ENCODE measurements around the gene PHOSPHO2. TPM values are rescaled to one million over a fixed set of nuclear protein-coding genes. Genes with fewer than 3 reads are reported as not detected.

PHOSPHO2 gene
- total RNA-seq, 1 experiment from 2014 or later: 5.9 TPM

GRCh38 chr2:169738566-169739229 is 44.4 kb downstream of the PHOSPHO2 start:
- no peak overlapping the region for H3K27ac ChIP-seq (ENCODE audit: low read length)
- H3K9ac ChIP-seq (ENCODE audit: low read length): no peak overlapping the region
- no peaks in the 10 kb centered on the region for H4K20me1 ChIP-seq (ENCODE audit: low read length)
- no peaks in the 10 kb centered on the region for H3F3A ChIP-seq (ENCODE audit: low read length, unreplicated experiment)
- peaks cover 27% of the 10 kb centered on the region for H3K79me2 ChIP-seq (ENCODE audit: low read length)
- H3K9me2 ChIP-seq (replicated peaks; ENCODE audit: low read length): no peaks in the 10 kb centered on the region
- H3K9me3 ChIP-seq (ENCODE audit: low read length): no peaks in the 10 kb centered on the region
- DNase-seq: no peak
- ChIA-PET POLR2A (ENCODE audit: unreplicated experiment) (no interaction called here), CTCF (interaction anchor here (0.8 kb wide), 1 partner anchor 438 kb away, joined by 4 read pairs; no protein-coding TSS in a partner anchor)
- no peak overlapping the region for H2AFZ ChIP-seq (ENCODE audit: low read length)
- no peaks in the 10 kb centered on the region for H3K27me3 ChIP-seq (ENCODE audit: low read length)
- no peak overlapping the region for H3K4me3 ChIP-seq (ENCODE audit: low read length)
- H3K36me3 ChIP-seq (ENCODE audit: low read depth, low read length): no peaks in the 10 kb centered on the region
- intact Hi-C loops (cut with micrococcal nuclease): no loop called here
- no peak overlapping the region for H3K4me2 ChIP-seq (ENCODE audit: low read length)
- no TSS peak for BruUV-seq (replicated peaks)
- no peak for TF ChIP-seq EZH2 (IDR thresholded peaks at IDR 0.05; ENCODE audit: low read length, unreplicated experiment)
- TF ChIP-seq EZH2phosphoT487 (IDR thresholded peaks at IDR 0.05; ENCODE audit: borderline replicate concordance, low read length): no peak
- TF ChIP-seq CTCF (conservative IDR thresholded peaks at IDR 0.05; ENCODE audit: low read depth, low read length): no peak
- no peak for ATAC-seq
- peaks cover 21% of the 10 kb centered on the region for H3K4me1 ChIP-seq (ENCODE audit: insufficient read depth, low read length)

GRCh38 chr2:169739351-169739750 is 45.1 kb downstream of the PHOSPHO2 start:
- CTCF ChIA-PET: no interaction called here

More at GRCh38 chr2:169739351-169739750, 45.1 kb downstream of the PHOSPHO2 start:
- Histone ChIP-seq H3K4me1 (ENCODE audit: insufficient read depth, low read length) (peaks cover 21% of the 10 kb centered on the region), H3K27me3 (ENCODE audit: low read length) (no peaks in the 10 kb centered on the region), H3K9ac (ENCODE audit: low read length) (no peak overlapping the region), H3K4me2 (ENCODE audit: low read length) (no peak overlapping the region), H3K9me3 (ENCODE audit: low read length) (no peaks in the 10 kb centered on the region), H3K79me2 (ENCODE audit: low read length) (peaks cover 26% of the 10 kb centered on the region), H4K20me1 (ENCODE audit: low read length) (no peaks in the 10 kb centered on the region), H3F3A (ENCODE audit: low read length, unreplicated experiment) (no peaks in the 10 kb centered on the region), H2AFZ (ENCODE audit: low read length) (no peak overlapping the region), H3K36me3 (ENCODE audit: low read depth, low read length) (no peaks in the 10 kb centered on the region), H3K27ac (ENCODE audit: low read length) (no peak overlapping the region), H3K9me2 (replicated peaks; ENCODE audit: low read length) (no peaks in the 10 kb centered on the region), H3K4me3 (ENCODE audit: low read length) (no peak overlapping the region)
- POLR2A ChIA-PET (ENCODE audit: unreplicated experiment): no interaction called here
- BruUV-seq (replicated peaks): no TSS peak
- intact Hi-C loops (cut with micrococcal nuclease): no loop called here
- ATAC-seq: no peak
- no peak for DNase-seq
- TF ChIP-seq CTCF (conservative IDR thresholded peaks at IDR 0.05; ENCODE audit: low read depth, low read length) (no peak), EZH2phosphoT487 (IDR thresholded peaks at IDR 0.05; ENCODE audit: borderline replicate concordance, low read length) (no peak)

Measured in PC-3 (cell line).